GM21619 (cell line): ENCODE measurements around the gene AKR1C8.
"Not testable (repeated sequence)": the region's sequence is repeated elsewhere in the genome, so short reads cannot be mapped to it uniquely, and the experiment has no call there.

Experiments
- ATAC-seq: cut with Tn5 transposase; IDR thresholded peaks from one replicate; pipeline ENCODE4 v1.9.1; 2021; ENCODE audit not compliant: unreplicated experiment

Gene AKR1C8

GRCh38 chr10:5184987-5185775 lies at the start of gene AKR1C8:
TSS of gene AKR1C8 (minus strand) at chr10:5185150. CDS start at chr10:5185104, 46 bp downstream.
- ATAC-seq: no peak

GRCh38 chr10:5234106-5234860 lies 49.3 kb upstream of the AKR1C8 start:
- ATAC-seq: no peak

GRCh38 chr10:5233324-5233723 lies 48.4 kb upstream of the AKR1C8 start:
- ATAC-seq: no peak

GRCh38 chr10:5229019-5229418 lies 44.1 kb upstream of the AKR1C8 start:
- ATAC-seq: no peak

GRCh38 chr10:5222942-5223341 lies 38.0 kb upstream of the AKR1C8 start:
- ATAC-seq: not testable (repeated sequence)

GRCh38 chr10:5219262-5219661 lies 34.3 kb upstream of the AKR1C8 start:
- ATAC-seq: no peak

- no peak for ATAC-seq
These were observed 31.9 kb upstream of the AKR1C8 start for GRCh38 chr10:5216801-5217200.

GRCh38 chr10:5211696-5212536 lies 27.0 kb upstream of the AKR1C8 start:
- no peak for ATAC-seq

GRCh38 chr10:5210261-5210660 lies 25.3 kb upstream of the AKR1C8 start:
- not testable (repeated sequence) for ATAC-seq

GRCh38 chr10:5209776-5210175 lies 24.8 kb upstream of the AKR1C8 start:
- ATAC-seq: not testable (repeated sequence)

- no peak for ATAC-seq
These were observed 21.8 kb upstream of the AKR1C8 start for GRCh38 chr10:5206799-5207198.

GRCh38 chr10:5199398-5199797 lies 14.4 kb upstream of the AKR1C8 start:
- no peak for ATAC-seq

- ATAC-seq: no peak
These were observed 13.4 kb upstream of the AKR1C8 start for GRCh38 chr10:5198386-5198785.

GRCh38 chr10:5196702-5197113 lies 11.8 kb upstream of the AKR1C8 start, which contains the start of gene AKR1C4:
TSS of gene AKR1C4 (plus strand) at chr10:5196837. CDS start at chr10:5196868, 31 bp downstream.
- ATAC-seq: no peak

- no peak for ATAC-seq
These were observed 10.9 kb upstream of the AKR1C8 start for GRCh38 chr10:5195727-5196374.

GRCh38 chr10:5194431-5194830 lies 9.5 kb upstream of the AKR1C8 start:
- no peak for ATAC-seq

- no peak for ATAC-seq
These were observed 3.4 kb upstream of the AKR1C8 start for GRCh38 chr10:5188358-5188757.

GRCh38 chr10:5187867-5188266 lies 2.9 kb upstream of the AKR1C8 start:
- no peak for ATAC-seq

- ATAC-seq: no peak
These were observed 1.0 kb downstream of the AKR1C8 start for GRCh38 chr10:5183923-5184322.

GRCh38 chr10:5180503-5180902 lies 4.4 kb downstream of the AKR1C8 start:
- not testable (repeated sequence) for ATAC-seq

GRCh38 chr10:5175581-5175980 lies 9.4 kb downstream of the AKR1C8 start:
- not testable (repeated sequence) for ATAC-seq
